IPS-18c (cell line): ENCODE results near the gene HSPG2.
"Not testable (repeated sequence)": the region's sequence is repeated elsewhere in the genome, so short reads cannot be mapped to it uniquely, and the experiment has no call there.

ENCODE experiments used
- H3K4me3 ChIP-seq: 2 replicates; pipeline ENCODE4 v1.7.0; 2013; ENCODE audit warnings: low read depth, mild to moderate bottlenecking, low read length, moderate library complexity; ENCODE audit not compliant: insufficient read depth
- H3K9me3 ChIP-seq: one replicate; pipeline ENCODE4 v1.6.1; 2013; ENCODE audit warnings: mild to moderate bottlenecking, low read length, moderate library complexity; ENCODE audit not compliant: control insufficient read depth, insufficient read depth

The HSPG2 gene

GRCh38 chr1:21821385-21822019, 115.6 kb downstream of the HSPG2 start:
- Histone ChIP-seq H3K9me3 (no peaks in the 10 kb centered on the region), H3K4me3 (no peak overlapping the region)

DNA sequence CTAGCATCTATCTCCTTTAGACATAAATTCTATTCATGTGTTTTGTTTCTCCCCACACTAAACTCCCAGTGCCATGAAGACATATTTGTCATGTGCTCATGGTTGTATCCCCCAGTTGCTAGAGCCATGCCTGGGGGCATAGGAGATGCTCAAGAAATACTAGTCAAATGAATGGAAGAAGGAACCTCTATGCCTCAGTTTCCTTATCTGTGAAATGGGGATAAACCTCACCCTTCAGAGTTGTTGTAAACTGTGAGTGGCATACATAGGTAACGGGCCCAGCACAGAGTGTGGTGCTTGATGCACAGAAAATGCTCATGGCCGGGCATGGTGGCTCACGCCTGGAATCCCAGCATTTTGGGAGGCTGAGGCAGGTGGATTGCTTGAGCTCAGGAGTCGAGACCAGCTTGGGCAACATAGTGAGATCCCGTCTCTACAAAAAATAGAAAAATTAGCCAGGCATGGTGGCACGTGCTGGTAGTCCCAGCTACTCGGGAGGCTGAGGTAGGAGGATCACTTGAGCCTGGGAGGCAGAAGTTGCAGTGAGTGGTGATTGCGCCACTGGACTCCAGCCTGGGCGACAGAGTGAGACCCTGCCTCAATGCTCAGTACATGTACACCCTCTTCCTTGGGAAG, 116.4 kb downstream of the HSPG2 start:
- no peaks in the 10 kb centered on the region for H3K9me3 ChIP-seq
- no peak overlapping the region for H3K4me3 ChIP-seq

GRCh38 chr1:21818656-21819055, 118.5 kb downstream of the HSPG2 start:
- Histone ChIP-seq H3K9me3 (no peaks in the 10 kb centered on the region), H3K4me3 (no peak overlapping the region)

- Histone ChIP-seq H3K9me3 (peaks cover 2% of the 10 kb centered on the region), H3K4me3 (no peak overlapping the region)
These were observed 120.4 kb downstream of the HSPG2 start for GRCh38 chr1:21816602-21817302.

- peaks cover 2% of the 10 kb centered on the region for H3K9me3 ChIP-seq
- H3K4me3 ChIP-seq, result no peak overlapping the region
These were observed 121.3 kb downstream of the HSPG2 start for GRCh38 chr1:21815724-21816321.

GRCh38 chr1:21814981-21815582, 122.0 kb downstream of the HSPG2 start:
- Histone ChIP-seq H3K9me3 (peaks cover 2% of the 10 kb centered on the region), H3K4me3 (peak overlapping the region; percentile 28; the same call in 1 of the 2 replicates)

DNA sequence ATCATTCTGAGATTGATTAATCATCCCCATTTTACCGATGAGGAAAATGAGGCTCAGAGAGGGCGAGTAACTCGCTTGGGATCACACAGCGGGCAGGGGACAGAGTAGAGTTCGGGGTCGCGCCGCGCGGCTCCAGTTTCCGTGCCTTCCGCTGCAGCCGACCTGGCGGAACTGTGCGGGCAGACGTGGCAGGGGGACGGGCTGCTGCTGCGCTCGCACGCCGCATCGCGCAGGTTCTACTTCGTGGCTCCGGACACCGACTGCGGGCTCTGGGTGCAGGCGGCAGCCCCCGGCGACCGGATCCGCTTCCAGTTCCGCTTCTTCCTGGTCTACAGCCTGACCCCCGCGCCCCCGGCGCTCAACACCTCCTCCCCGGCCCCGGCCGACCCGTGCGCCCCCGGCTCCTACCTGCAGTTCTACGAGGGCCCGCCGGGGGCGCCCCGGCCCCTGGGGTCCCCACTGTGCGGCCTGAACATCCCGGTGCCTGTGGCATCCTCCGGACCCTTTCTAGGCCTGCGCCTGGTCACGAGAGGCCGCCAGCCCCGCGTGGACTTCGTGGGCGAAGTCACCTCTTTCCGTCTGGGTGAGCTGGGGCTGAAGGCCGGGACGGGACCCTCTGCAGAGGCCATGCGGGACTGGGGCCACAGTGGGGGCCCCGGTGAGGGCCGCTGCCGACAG, 122.7 kb downstream of the HSPG2 start:
- Histone ChIP-seq H3K4me3 (peak overlapping the region; percentile 41; the same call in 1 of the 2 replicates), H3K9me3 (peaks cover 2% of the 10 kb centered on the region)

DNA sequence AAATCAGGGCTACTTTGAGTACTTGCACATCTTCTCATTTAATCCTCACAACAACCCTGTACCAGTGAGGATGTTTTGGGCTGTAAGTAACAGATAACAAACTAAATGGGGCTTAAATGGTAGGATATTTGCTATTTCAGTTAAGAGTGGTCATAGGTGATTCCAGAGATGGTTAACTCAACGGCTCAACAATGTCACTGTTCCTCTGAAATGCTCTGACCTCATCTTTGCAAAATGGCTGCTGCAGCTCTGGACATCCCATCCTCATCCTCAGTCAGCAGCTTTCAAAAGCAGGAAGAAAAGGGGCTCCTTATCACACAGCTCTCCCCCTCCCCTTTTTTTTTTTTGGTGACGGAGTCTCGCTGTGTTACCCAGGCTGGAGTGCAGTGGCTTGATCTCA, 123.6 kb downstream of the HSPG2 start:
- peaks cover 2% of the 10 kb centered on the region for H3K9me3 ChIP-seq
- H3K4me3 ChIP-seq, result no peak overlapping the region

DNA sequence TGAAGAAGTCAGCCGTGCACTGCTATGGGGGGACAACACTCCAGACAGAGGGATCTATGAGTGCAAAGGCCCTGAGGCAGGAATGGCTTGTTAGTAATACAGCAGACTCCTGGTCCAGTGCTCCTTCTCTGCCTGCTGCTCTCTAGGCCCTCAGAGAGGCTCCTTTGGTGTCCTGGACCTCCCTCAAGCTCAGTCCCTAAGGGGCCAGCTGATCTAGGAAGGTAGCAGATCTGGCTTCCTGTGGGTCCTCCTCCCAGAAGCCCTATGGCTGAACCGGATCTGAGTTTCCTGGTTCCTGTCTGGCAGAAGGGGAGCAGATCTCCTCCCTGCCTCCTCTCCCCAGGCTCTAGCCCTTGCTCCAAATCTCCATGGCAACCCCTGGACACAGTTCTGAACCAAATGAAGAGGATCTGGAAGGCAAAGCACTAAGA, 125.2 kb downstream of the HSPG2 start, which contains the start of gene LDLRAD2:
Gene LDLRAD2, plus strand, starts transcription at position 391 of the 431 bp plus-strand sequence. CDS start 187 bp downstream, outside the sequence.
- no peak within 1 kb of the TSS for H3K4me3 ChIP-seq
- H3K9me3 ChIP-seq, result peaks cover 2% of the 10 kb centered on the region

DNA sequence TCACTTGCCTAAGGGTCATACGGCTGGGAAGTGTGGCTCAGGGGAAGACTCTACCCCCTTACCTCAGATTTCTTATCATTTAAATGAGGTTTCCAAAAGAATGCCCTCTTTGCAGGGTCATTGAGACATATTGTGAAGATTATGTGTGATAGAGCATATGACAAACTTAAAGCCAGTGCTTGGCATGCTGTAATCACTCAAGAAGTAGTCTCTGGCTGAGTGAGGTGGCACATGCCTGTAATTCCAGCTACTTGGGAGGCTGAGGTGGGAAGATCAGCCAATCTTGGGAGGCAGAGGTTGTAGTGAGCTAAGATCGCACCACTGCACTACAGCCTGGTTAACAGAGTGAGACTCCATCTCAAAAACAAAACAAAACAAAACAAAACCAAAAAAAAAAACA, 132.6 kb downstream of the HSPG2 start:
- Histone ChIP-seq H3K9me3 (no peaks in the 10 kb centered on the region), H3K4me3 (no peak overlapping the region)

GRCh38 chr1:21801100-21801499, 136.0 kb downstream of the HSPG2 start:
- Histone ChIP-seq H3K9me3 (no peaks in the 10 kb centered on the region), H3K4me3 (no peak overlapping the region)

- no peak overlapping the region for H3K4me3 ChIP-seq
- H3K9me3 ChIP-seq, result peaks cover 7% of the 10 kb centered on the region
These were observed 137.4 kb downstream of the HSPG2 start for GRCh38 chr1:21799730-21800129.

- no peak overlapping the region for H3K4me3 ChIP-seq
- peaks cover 15% of the 10 kb centered on the region for H3K9me3 ChIP-seq
These were observed 142.0 kb downstream of the HSPG2 start for GRCh38 chr1:21795075-21795474.

DNA sequence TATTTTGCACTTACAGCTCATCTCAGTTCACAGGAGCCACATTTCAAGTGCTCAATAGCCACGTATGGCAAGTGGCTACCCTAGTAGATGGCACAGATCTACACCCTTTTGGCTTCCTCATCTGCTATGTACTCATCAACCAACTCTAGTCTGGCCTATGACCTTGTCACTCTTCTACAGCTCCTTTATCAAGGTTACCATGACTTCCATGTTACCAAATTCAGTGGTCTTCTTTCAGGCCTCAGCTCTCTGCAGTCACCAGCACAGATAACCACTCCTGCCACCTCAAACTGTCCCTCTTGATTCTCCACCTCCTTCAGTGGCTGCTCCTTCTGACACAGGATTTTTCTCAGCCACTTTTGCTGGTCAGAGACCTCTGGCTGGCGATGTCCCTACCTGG, 142.5 kb downstream of the HSPG2 start:
- H3K9me3 ChIP-seq, result peaks cover 15% of the 10 kb centered on the region
- H3K4me3 ChIP-seq, result no peak overlapping the region

DNA sequence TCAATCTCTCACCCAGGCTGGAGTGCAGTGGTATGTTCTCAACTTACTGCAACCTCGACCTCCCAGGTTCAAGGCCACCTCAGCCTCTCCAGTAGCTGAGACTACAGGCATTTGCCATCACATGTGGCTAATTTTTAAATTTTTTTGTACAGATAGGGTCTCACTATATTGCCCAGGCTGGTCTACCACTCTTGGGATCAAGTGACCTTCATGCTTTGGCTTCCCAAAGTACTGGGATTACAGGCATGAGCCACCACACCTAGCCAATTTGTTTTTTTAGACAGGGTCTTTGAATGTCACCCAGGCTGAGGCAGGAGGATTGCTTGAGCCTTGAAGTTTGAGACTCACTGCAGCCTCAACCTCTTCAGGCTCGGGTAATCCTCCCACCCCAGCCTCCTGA, 144.0 kb downstream of the HSPG2 start:
- peaks cover 15% of the 10 kb centered on the region for H3K9me3 ChIP-seq
- no peak overlapping the region for H3K4me3 ChIP-seq

- peaks cover 4% of the 10 kb centered on the region for H3K9me3 ChIP-seq
- no peak overlapping the region for H3K4me3 ChIP-seq
These were observed 150.5 kb downstream of the HSPG2 start for GRCh38 chr1:21786640-21787039.

DNA sequence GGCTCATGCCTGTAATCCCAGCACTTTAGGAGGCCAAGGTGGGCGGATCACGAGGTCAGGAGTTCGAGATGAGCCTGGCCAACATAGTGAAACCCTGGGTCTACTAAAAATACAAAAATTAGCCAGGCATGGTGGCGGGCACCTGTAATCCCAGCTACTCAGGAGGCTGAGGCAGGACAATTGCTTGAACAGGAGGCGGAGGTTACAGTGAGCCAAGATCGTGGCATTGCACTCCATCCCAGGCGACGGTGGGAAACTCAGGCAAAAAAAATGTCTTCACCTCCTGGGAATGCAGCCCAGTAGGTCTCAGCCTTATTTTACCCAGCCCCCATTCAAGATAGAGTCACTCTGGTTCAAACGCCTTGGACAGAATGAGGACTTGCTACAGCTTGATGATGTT, 151.3 kb downstream of the HSPG2 start:
- not testable (repeated sequence) for H3K9me3 ChIP-seq, H3K4me3 ChIP-seq
